Keratinocyte (primary cell): ENCODE results near the gene ZNF763.

ENCODE experiments used
- CTCF ChIP-seq, 3 experiments: IDR thresholded peaks in 1 of 3; conservative IDR thresholded peaks in 1 of 3; optimal IDR thresholded peaks in 1 of 3; 2 replicates in 2 of 3; 3 replicates in 1 of 3; pipeline versions ENCODE3 to v1.5.1; 2011; ENCODE audit warnings: low read length in 3 of 3, mild to moderate bottlenecking in 3 of 3, moderate library complexity in 2 of 3, control low read depth in 1 of 3, inconsistent platforms in 1 of 3; ENCODE audit not compliant: insufficient read depth in 2 of 3; ENCODE audit errors: extremely low read depth in 1 of 3
- EZH2 ChIP-seq: IDR thresholded peaks from one replicate; pipeline ENCODE4 v1.6.1; 2012; ENCODE audit warnings: inconsistent platforms, mild to moderate bottlenecking, low read length, moderate library complexity

GRCh38 chr19:11942008-11942842, 22.6 kb upstream of the ZNF763 start:
- TF ChIP-seq CTCF (optimal IDR thresholded peaks at IDR 0.05 in 1 of 3, IDR thresholded peaks at IDR 0.05 in 1 of 3, conservative IDR thresholded peaks at IDR 0.05 in 1 of 3; ENCODE audit: extremely low read depth in 1 of 3, insufficient read depth in 2 of 3, low read length in 3 of 3): no peak
- no peak for TF ChIP-seq EZH2
